ENCODE results near the gene ATG13. TPM values are rescaled to one million over a fixed set of nuclear protein-coding genes. Genes with fewer than 3 reads are reported as not detected.

ATG13 gene
- total and polyA plus RNA-seq, 11 donors = 26.7 to 74.8 (median 48.7) TPM

GRCh38 chr11:46639197-46639839, 22.0 kb downstream of the ATG13 start:
- Histone ChIP-seq H3K27me3 (no peaks in the 10 kb centered on the region), H3K4me1 (no peaks in the 10 kb centered on the region), H3K9me3 (no peaks in the 10 kb centered on the region), H3K4me3 (no peak overlapping the region), H3K27ac (no peak overlapping the region), H3K36me3 (peaks cover 0 to 63% (median 49%) of the 10 kb centered on the region in 9 donors)
- 92 to 97% (median 95%) methylated on average over 7 of the region's 7 CpGs for WGBS, 4 donors
- DNase-seq = no peak
- no peak for ATAC-seq
- intact Hi-C loops (cut with DNase I) = no loop called here
- TF ChIP-seq POLR2A (IDR thresholded peaks at IDR 0.05) = no peak
- no peak for TF ChIP-seq CTCF (IDR thresholded peaks at IDR 0.05)

- Histone ChIP-seq H3K36me3 (peaks cover 0 to 69% (median 58%) of the 10 kb centered on the region in 9 donors), H3K4me1 (no peaks in the 10 kb centered on the region), H3K27me3 (no peaks in the 10 kb centered on the region), H3K4me3 (no peak overlapping the region), H3K27ac (no peak overlapping the region), H3K9me3 (no peaks in the 10 kb centered on the region)
- intact Hi-C loops (cut with DNase I) = no loop called here
- ATAC-seq (no peak), DNase-seq (no peak)
- WGBS, 4 donors = 95 to 98% (median 97%) methylated on average over 6 of the region's 6 CpGs
- TF ChIP-seq POLR2A (IDR thresholded peaks at IDR 0.05) (no peak), CTCF (IDR thresholded peaks at IDR 0.05) (no peak)
Measured at GRCh38 chr11:46640036-46640788, 22.9 kb downstream of the ATG13 start.

GRCh38 chr11:46641639-46642038, 24.3 kb downstream of the ATG13 start:
- no peak for DNase-seq
- TF ChIP-seq POLR2A (IDR thresholded peaks at IDR 0.05) (no peak), CTCF (IDR thresholded peaks at IDR 0.05) (no peak)
- Histone ChIP-seq H3K9me3 (no peaks in the 10 kb centered on the region), H3K27me3 (no peaks in the 10 kb centered on the region), H3K27ac (no peak overlapping the region), H3K36me3 (peaks cover 2 to 71% (median 61%) of the 10 kb centered on the region in 9 donors), H3K4me1 (no peaks in the 10 kb centered on the region), H3K4me3 (no peak overlapping the region)
- 74 to 83% (median 75%) methylated on average over 3 of the region's 3 CpGs for WGBS, 4 donors
- ATAC-seq = no peak
- intact Hi-C loops (cut with DNase I) = no loop called here

GRCh38 chr11:46642627-46643335, 25.4 kb downstream of the ATG13 start:
- Histone ChIP-seq H3K4me1 (peaks cover 0 to 3% (median 0%) of the 10 kb centered on the region in 12 donors), H3K4me3 (no peak overlapping the region), H3K27ac (no peak overlapping the region), H3K27me3 (no peaks in the 10 kb centered on the region), H3K36me3 (peaks cover 2 to 73% (median 62%) of the 10 kb centered on the region in 9 donors), H3K9me3 (no peaks in the 10 kb centered on the region)
- intact Hi-C loops (cut with DNase I) = no loop called here
- WGBS, 4 donors = 90 to 95% (median 92%) methylated on average over 8 of the region's 8 CpGs
- no peak for TF ChIP-seq POLR2A (IDR thresholded peaks at IDR 0.05)
- TF ChIP-seq CTCF (IDR thresholded peaks at IDR 0.05) = no peak
- DNase-seq (no peak), ATAC-seq (no peak)

Measured in heart left ventricle (tissue), 16 donors.